ENCODE measurements around the gene POLE4.
A peak's percentile ranks its signal among the peaks of the same experiment; 100 is the strongest.

Gene POLE4

DNA sequence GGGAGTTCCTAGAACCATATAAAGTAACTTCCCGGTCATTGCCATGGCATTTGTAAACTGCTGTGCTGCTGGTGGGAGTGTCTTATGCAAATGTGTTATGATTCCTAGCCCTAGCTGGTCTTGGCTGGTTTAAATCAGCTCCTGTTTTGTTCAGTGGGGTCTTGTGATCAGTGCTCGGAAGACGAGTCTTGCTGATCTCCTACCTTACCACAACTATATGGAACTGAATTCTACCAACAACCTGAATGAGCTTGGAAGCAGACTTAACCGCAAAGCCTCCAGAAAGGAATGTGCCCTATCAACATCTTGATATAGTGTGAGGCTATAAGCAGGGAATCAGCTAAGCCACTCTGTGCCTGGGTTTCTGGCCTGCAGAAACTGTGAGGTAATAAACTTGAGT lies 33.5 kb downstream of the POLE4 start:
- DNase-seq (ENCODE audit: low read depth): peak; percentile 43

DNA sequence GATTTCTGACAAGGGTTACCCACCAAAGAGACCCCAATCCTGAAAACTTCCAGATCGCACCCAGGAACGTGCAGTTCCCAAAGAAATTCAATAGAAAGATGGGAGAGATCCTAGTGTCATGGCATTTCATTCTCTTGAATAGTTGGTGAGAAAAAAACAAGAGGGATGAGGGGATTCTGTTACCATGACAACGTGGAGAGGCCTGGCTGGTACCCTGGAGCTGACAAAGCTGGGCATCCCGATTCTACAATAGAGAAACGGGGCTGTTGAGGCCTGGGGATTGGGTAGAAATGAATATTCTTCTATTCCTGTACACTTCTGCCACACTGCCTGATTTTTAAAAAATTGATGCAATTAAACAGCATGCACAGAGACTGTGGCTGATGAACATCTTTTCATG lies 41.0 kb downstream of the POLE4 start:
- no peak for DNase-seq (ENCODE audit: low read depth)

DNA sequence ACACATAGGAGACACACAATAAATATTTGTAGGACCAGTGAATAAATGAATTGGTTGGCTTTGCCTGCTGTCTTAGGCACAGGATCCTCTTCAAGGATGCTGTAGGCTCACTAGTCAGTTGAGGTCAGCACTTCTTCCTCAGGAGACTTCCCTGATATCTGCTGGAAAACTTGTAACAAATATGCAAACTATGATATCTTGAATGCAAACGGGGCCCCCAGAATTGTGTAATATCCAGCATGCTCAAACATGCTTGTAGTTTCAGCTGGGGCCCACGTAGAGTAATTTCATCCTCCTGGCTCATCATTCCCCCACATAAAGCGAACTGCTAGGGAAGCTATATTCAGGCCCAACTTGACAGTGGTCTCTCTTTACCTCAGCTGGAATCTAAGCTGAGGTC lies 43.6 kb downstream of the POLE4 start:
- no peak for DNase-seq (ENCODE audit: low read depth)

DNA sequence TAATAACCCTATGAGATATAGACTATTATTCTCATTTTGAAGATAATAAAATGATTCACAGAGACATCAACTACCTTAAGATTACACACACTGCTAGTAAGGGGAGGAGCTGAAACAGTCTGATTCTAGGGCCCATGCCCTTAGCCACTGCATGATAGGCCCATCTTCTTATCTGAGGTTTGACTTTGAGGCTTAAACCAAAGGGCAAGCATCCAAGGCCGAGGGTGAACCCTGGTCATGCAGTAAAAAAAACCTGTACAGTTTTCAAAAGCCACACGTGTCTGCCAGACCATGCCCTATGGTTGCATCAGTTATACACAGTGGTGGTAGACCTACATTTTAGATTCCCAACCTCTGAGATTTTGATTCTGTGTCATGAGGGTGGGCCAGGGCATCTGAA lies 44.8 kb downstream of the POLE4 start:
- no peak for DNase-seq (ENCODE audit: low read depth)

DNA sequence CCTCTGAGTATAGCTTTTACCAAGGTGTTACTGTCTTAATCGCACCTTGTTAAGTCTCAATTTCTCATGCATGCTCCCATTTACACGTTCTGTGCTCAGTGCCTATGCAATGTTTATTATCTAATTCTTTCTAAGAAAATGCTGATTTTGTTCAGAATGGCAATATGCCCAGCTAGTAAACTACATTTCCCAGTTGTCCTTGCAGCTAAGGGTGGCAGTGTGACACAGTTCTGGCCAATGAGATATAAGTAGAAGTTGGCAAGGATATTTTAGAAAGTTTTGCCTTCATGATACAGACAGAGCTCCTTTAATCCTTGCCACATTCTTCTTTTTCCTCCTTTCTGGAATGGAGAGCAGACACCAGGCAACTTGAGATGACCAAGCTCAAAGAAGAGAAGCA lies 45.3 kb downstream of the POLE4 start:
- DNase-seq (ENCODE audit: low read depth): no peak

DNA sequence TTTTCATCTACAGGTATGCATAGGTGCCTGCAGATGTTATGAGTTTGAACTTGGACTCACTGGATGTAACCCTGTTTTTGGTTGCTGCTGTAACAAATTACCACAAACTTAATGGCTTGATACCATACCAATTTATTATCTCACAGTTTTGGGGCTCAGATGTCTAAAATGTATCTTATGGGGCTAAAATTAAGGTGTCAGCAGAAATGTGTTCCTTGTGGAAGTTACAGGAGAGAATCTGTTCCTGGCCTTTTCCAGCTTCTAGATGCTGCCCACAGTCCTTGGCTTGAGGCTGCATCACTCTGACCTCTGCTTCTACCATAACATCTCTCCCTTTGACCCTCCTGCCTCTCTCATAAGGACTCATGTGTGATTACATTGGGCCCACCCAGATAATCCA lies 47.6 kb downstream of the POLE4 start:
- no peak for DNase-seq (ENCODE audit: low read depth)

DNA sequence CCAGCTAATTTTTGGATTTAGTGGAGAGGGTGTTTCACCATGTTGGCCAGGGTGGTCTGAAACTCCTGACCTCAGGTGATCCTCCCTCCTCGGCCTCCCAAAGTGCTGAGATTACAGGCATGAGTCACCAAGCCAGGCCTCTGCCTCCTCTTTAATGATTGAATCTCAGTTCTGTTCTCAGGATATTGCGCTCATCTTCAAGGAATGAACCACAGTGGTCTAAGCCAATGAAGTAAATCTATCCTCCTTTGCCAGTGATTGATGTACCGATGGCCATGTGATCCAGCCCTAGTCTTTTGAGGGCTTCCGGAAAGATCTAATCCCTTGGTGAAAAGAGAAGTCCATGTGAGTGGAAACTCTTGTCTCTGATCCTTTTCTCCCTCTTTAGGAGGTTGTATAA lies 48.6 kb downstream of the POLE4 start:
- no peak for DNase-seq (ENCODE audit: low read depth)

DNA sequence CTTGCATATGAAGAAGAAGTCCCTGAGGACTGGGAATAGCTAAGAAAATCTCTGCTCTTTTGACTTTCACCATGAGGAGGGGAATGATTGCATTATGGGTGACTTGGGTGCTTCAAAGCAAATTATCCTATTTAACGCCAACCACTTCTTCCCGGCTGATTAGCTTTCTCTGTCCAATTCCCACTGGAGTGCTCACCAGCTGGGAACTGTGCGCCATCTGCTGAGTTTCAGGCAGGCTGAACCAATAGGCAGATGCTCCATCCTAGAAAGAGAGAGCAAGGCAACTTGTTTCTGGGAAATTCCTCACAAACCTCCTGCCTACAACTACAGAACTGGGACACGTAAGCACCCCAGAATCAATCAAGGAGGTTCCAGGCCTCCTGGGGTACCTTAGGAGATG lies 49.4 kb downstream of the POLE4 start:
- no peak for DNase-seq (ENCODE audit: low read depth)

DNA sequence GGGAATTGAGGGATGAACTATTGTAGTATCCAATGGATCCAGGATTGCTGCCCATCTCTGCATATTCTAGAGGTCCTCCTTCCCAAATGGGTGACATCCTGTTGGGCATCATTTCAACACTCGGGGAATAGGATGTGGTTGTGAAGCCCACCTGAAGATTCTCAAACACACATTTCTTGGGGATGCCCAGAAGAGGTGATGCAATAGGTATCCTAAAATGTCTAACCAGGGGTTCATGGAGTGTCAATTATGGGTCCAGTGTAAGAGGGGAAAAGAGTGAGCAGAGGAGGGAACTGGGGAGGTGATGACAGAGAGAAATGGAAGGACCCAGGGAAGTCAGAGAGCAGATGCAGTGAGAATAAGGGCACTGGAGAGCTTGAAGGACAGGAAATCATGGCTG lies 52.1 kb downstream of the POLE4 start:
- no peak for DNase-seq (ENCODE audit: low read depth)

DNA sequence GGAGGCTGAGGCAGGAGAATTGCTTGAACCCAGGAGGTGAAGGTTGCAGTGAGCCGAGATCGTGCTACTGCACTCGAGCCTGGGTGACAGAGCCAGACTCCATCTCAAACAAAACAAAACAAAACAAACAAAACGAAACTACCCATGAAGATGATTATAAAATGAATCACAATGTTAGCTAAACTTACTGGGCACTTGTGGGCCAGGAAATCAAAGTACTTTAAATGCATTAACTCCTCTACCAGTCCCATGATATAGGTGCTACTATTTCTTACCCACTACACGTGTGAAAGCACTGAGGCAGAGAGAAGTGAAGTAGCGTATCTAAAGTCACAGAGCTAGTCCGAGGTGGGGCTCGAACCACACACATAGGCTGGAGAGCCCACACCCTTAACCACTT lies 53.6 kb downstream of the POLE4 start:
- no peak for DNase-seq (ENCODE audit: low read depth)

DNA sequence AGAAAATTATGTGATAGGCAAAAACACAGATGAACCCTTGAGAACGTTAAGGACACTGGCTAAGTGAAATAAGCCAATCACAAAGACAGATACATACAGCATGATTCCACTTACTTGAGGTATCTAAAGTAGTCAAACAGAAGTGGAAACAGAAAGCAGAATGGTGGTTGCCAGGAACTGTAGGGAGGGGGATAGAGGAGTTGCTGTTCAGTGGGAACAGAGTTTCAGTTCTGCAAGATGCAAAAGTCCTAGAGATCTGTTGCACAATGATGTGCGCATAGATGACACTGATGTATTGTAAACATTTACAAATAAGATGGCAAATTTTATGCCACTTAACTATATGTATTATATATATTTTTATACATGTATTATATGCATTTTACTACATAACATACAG lies 59.7 kb downstream of the POLE4 start:
- no peak for DNase-seq (ENCODE audit: low read depth)
